WTC11 (cell line): ENCODE data around the gene COG4. TPM values are rescaled to one million over a fixed set of nuclear protein-coding genes. Genes with fewer than 3 reads are reported as not detected.
A peak's percentile ranks its signal among the peaks of the same experiment; 100 is the strongest.

ENCODE experiments used
- ATAC-seq: fragments of 200-7000 bp; cut with Tn5 transposase; 2 replicates; pipeline ENCODE4 v1.10.0; 2021; ENCODE audit warnings: mild to moderate bottlenecking, moderate library complexity
- CTCF ChIA-PET: fragments of 300-600 bp; sonication (Branson Sonifier 250); formaldehyde crosslinking; loops from one replicate; lab custom pipeline; 2021; ENCODE audit warnings: antibody characterized with exemption; lab: Charles Lee
- POLR2A ChIA-PET: fragments of 350-600 bp; sonication (Branson Sonifier 250); formaldehyde crosslinking; loops from one replicate; lab custom pipeline; 2021; ENCODE audit warnings: antibody characterized with exemption; lab: Charles Lee
- DNase-seq: peaks from one replicate; pipeline ENCODE4 v3.0.0; 2021; ENCODE audit warnings: low spot score
- H3K27ac Mint-ChIP-seq: 2 replicates; pipeline ENCODE4 v1.8.0; 2021; ENCODE audit warnings: mixed read lengths
- H3K27me3 Mint-ChIP-seq: 2 replicates; pipeline ENCODE4 v1.8.0; 2021; ENCODE audit warnings: low read depth, mild to moderate bottlenecking, moderate library complexity, mixed read lengths
- H3K36me3 Mint-ChIP-seq: 2 replicates; pipeline ENCODE4 v1.8.0; 2021; ENCODE audit warnings: mixed read lengths
- H3K4me1 Mint-ChIP-seq: 2 replicates; pipeline ENCODE4 v1.8.0; 2022; ENCODE audit warnings: mixed read lengths
- H3K4me3 Mint-ChIP-seq: 2 replicates; pipeline ENCODE4 v1.8.0; 2021; ENCODE audit warnings: mild to moderate bottlenecking, moderate library complexity, mixed read lengths
- H3K9me3 Mint-ChIP-seq: 2 replicates; pipeline ENCODE4 v1.8.0; 2021; ENCODE audit warnings: mixed read lengths
- ATF6 ChIP-seq: sonication (generic); formaldehyde crosslinking; IDR thresholded peaks from 2 replicates; pipeline ENCODE4 v1.8.1; 2023; ENCODE audit warnings: mild to moderate bottlenecking, missing genetic modification reagents
- CREM ChIP-seq: sonication (generic); formaldehyde crosslinking; IDR thresholded peaks from 2 replicates; pipeline ENCODE4 v1.8.1; 2022; ENCODE audit warnings: mild to moderate bottlenecking, missing genetic modification reagents, moderate library complexity
- E2F4 ChIP-seq: sonication (generic); formaldehyde crosslinking; IDR thresholded peaks from 2 replicates; pipeline ENCODE4 v1.8.1; 2022; ENCODE audit warnings: low read depth, mild to moderate bottlenecking, moderate library complexity, missing genetic modification reagents, borderline replicate concordance
- ELF4 ChIP-seq: sonication (generic); formaldehyde crosslinking; IDR thresholded peaks from 2 replicates; pipeline ENCODE4 v1.8.1; 2022; ENCODE audit warnings: low read depth, mild to moderate bottlenecking, moderate library complexity, missing genetic modification reagents
- ESRRA ChIP-seq: sonication (generic); formaldehyde crosslinking; IDR thresholded peaks from 2 replicates; pipeline ENCODE4 v1.8.1; 2022; ENCODE audit warnings: mild to moderate bottlenecking, missing genetic modification reagents, borderline replicate concordance
- FOXJ3 ChIP-seq: sonication (generic); formaldehyde crosslinking; IDR thresholded peaks from 2 replicates; pipeline ENCODE4 v1.9.0; 2021; ENCODE audit warnings: missing genetic modification reagents, mild to moderate bottlenecking, borderline replicate concordance
- GRHL2 ChIP-seq: fragments of 250-450 bp; sonication (Bioruptor Pico); IDR thresholded peaks from 2 replicates; pipeline ENCODE4 v1.8.0; 2022; ENCODE audit warnings: mild to moderate bottlenecking, moderate library complexity; ENCODE audit not compliant: insufficient replicate concordance, severe bottlenecking
- MYBL2 ChIP-seq: sonication (generic); formaldehyde crosslinking; IDR thresholded peaks from 2 replicates; pipeline ENCODE4 v1.8.1; 2023; ENCODE audit warnings: mild to moderate bottlenecking, moderate library complexity, missing genetic modification reagents
- NFE2L1 ChIP-seq: sonication (generic); formaldehyde crosslinking; IDR thresholded peaks from 2 replicates; pipeline ENCODE4 v1.8.1; 2023; ENCODE audit warnings: missing genetic modification reagents
- NR2C2 ChIP-seq: sonication (generic); formaldehyde crosslinking; IDR thresholded peaks from 2 replicates; pipeline ENCODE4 v1.8.0; 2022; ENCODE audit warnings: mild to moderate bottlenecking, missing genetic modification reagents
- PREB ChIP-seq: sonication (generic); formaldehyde crosslinking; IDR thresholded peaks from 2 replicates; pipeline ENCODE4 v1.8.1; 2022; ENCODE audit warnings: mild to moderate bottlenecking, missing genetic modification reagents, moderate library complexity, borderline replicate concordance
- SP1 ChIP-seq: sonication (generic); formaldehyde crosslinking; conservative IDR thresholded peaks from 2 replicates; pipeline ENCODE4 v1.8.1; 2022; ENCODE audit warnings: missing genetic modification reagents
- ZNF121 ChIP-seq: sonication (generic); formaldehyde crosslinking; IDR thresholded peaks from 2 replicates; pipeline ENCODE4 v1.8.0; 2023; ENCODE audit warnings: missing genetic modification reagents
- ZNF232 ChIP-seq: sonication (generic); formaldehyde crosslinking; IDR thresholded peaks from 2 replicates; pipeline ENCODE4 v1.8.0; 2022; ENCODE audit warnings: mild to moderate bottlenecking, missing genetic modification reagents
- ZNF317 ChIP-seq: sonication (generic); formaldehyde crosslinking; IDR thresholded peaks from 2 replicates; pipeline ENCODE4 v1.8.1; 2023; ENCODE audit warnings: low read depth, mild to moderate bottlenecking, moderate library complexity, missing genetic modification reagents, borderline replicate concordance
- total RNA-seq: library from RNA; stranded (reverse); gene quantifications from 3 replicates; pipeline ENCODE4 v1.2.3, GENCODE V29; 2021
- TF ChIP-seq, protein P1 (sequence below): sonication (generic); formaldehyde crosslinking; conservative IDR thresholded peaks from 2 replicates; pipeline ENCODE4 v1.8.1; 2022; ENCODE audit warnings: mild to moderate bottlenecking, missing genetic modification reagents
- TF ChIP-seq, protein P2 (sequence below): sonication (generic); formaldehyde crosslinking; IDR thresholded peaks from 2 replicates; pipeline ENCODE4 v1.8.0; 2023; ENCODE audit warnings: missing genetic modification reagents, mild to moderate bottlenecking, borderline replicate concordance
- TF ChIP-seq, protein P3 (sequence below): sonication (generic); formaldehyde crosslinking; conservative IDR thresholded peaks from 2 replicates; pipeline ENCODE4 v1.8.1; 2023; ENCODE audit warnings: mild to moderate bottlenecking, low read depth, missing genetic modification reagents, moderate library complexity

The COG4 gene
- total RNA-seq, 1 experiment from 2014 or later, result 56.6 TPM

- Mint-ChIP-seq H3K27me3 (no peaks in the 10 kb centered on the region), H3K27ac (peak overlapping the region; percentile 95; the same call in 1 of the 2 replicates), H3K36me3 (peaks cover 30% of the 10 kb centered on the region), H3K9me3 (no peaks in the 10 kb centered on the region), H3K4me3 (peak overlapping the region; percentile 95), H3K4me1 (peaks cover 27% of the 10 kb centered on the region)
- ChIA-PET CTCF (interaction anchor here (0.8 to 1.2 kb wide), 5 partner anchors 29 to 142 kb away, joined by 3 read pairs; no protein-coding TSS in a partner anchor), POLR2A (interaction anchor here (0.6 to 1.1 kb wide), 4 partner anchors 40 to 264 kb away, joined by 3 to 6 read pairs (median 4); no protein-coding TSS in a partner anchor)
- TF ChIP-seq FOXJ3 (CRISPR knock-in tag), result no peak
- TF ChIP-seq ATF6 (CRISPR knock-in tag), result no peak
- no peak for TF ChIP-seq SP1 (CRISPR knock-in tag)
- no peak for TF ChIP-seq ELF4 (CRISPR knock-in tag)
- no peak for TF ChIP-seq CREM (CRISPR knock-in tag)
- no peak for TF ChIP-seq MYBL2 (CRISPR knock-in tag)
- TF ChIP-seq ESRRA (CRISPR knock-in tag), result no peak
- TF ChIP-seq GRHL2 (CRISPR knock-in tag), result no peak
- no peak for TF ChIP-seq ZNF317
- TF ChIP-seq, protein P1, sequence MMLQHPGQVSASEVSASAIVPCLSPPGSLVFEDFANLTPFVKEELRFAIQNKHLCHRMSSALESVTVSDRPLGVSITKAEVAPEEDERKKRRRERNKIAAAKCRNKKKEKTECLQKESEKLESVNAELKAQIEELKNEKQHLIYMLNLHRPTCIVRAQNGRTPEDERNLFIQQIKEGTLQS (CRISPR knock-in tag), result no peak
- TF ChIP-seq, protein P2, sequence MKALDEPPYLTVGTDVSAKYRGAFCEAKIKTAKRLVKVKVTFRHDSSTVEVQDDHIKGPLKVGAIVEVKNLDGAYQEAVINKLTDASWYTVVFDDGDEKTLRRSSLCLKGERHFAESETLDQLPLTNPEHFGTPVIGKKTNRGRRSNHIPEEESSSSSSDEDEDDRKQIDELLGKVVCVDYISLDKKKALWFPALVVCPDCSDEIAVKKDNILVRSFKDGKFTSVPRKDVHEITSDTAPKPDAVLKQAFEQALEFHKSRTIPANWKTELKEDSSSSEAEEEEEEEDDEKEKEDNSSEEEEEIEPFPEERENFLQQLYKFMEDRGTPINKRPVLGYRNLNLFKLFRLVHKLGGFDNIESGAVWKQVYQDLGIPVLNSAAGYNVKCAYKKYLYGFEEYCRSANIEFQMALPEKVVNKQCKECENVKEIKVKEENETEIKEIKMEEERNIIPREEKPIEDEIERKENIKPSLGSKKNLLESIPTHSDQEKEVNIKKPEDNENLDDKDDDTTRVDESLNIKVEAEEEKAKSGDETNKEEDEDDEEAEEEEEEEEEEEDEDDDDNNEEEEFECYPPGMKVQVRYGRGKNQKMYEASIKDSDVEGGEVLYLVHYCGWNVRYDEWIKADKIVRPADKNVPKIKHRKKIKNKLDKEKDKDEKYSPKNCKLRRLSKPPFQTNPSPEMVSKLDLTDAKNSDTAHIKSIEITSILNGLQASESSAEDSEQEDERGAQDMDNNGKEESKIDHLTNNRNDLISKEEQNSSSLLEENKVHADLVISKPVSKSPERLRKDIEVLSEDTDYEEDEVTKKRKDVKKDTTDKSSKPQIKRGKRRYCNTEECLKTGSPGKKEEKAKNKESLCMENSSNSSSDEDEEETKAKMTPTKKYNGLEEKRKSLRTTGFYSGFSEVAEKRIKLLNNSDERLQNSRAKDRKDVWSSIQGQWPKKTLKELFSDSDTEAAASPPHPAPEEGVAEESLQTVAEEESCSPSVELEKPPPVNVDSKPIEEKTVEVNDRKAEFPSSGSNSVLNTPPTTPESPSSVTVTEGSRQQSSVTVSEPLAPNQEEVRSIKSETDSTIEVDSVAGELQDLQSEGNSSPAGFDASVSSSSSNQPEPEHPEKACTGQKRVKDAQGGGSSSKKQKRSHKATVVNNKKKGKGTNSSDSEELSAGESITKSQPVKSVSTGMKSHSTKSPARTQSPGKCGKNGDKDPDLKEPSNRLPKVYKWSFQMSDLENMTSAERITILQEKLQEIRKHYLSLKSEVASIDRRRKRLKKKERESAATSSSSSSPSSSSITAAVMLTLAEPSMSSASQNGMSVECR (CRISPR knock-in tag), result no peak
- TF ChIP-seq, protein P3, sequence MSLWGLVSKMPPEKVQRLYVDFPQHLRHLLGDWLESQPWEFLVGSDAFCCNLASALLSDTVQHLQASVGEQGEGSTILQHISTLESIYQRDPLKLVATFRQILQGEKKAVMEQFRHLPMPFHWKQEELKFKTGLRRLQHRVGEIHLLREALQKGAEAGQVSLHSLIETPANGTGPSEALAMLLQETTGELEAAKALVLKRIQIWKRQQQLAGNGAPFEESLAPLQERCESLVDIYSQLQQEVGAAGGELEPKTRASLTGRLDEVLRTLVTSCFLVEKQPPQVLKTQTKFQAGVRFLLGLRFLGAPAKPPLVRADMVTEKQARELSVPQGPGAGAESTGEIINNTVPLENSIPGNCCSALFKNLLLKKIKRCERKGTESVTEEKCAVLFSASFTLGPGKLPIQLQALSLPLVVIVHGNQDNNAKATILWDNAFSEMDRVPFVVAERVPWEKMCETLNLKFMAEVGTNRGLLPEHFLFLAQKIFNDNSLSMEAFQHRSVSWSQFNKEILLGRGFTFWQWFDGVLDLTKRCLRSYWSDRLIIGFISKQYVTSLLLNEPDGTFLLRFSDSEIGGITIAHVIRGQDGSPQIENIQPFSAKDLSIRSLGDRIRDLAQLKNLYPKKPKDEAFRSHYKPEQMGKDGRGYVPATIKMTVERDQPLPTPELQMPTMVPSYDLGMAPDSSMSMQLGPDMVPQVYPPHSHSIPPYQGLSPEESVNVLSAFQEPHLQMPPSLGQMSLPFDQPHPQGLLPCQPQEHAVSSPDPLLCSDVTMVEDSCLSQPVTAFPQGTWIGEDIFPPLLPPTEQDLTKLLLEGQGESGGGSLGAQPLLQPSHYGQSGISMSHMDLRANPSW, result no peak
- no peak for TF ChIP-seq NR2C2
- TF ChIP-seq PREB, result no peak
- TF ChIP-seq ZNF121 (CRISPR knock-in tag), result no peak
- no peak for TF ChIP-seq E2F4 (CRISPR knock-in tag)
- TF ChIP-seq ZNF232 (CRISPR knock-in tag), result no peak
- no peak for TF ChIP-seq NFE2L1
- DNase-seq (no peak), ATAC-seq (no peak)
Observed at GRCh38 chr16:70522216-70523075, 908 bp downstream of the COG4 start.
